Measurements from ENCODE around the gene TEAD4. TPM values are rescaled to one million over a fixed set of nuclear protein-coding genes. Genes with fewer than 3 reads are reported as not detected.

TEAD4 gene
- 3.4 and 16.7 TPM in 2 replicates for total RNA-seq

GRCh38 chr12:2959192-2959504 is at the start of gene TEAD4:
Gene TEAD4 (plus strand): TSS chr12:2959397.

GRCh38 chr12:3076730-3077571 is 117.8 kb downstream of the TEAD4 start, which contains the start of gene TSPAN9:
Gene TSPAN9 (plus strand): TSS chr12:3077379. CDS start chr12:3201194, 123,815 bp downstream.

Other genes with a start within 250 kb of the TEAD4 start
- gene FKBP4, start 164.4 kb upstream of the TEAD4 start, total RNA-seq = 69.6 and 137 TPM in 2 replicates
- gene ITFG2, start 146.7 kb upstream of the TEAD4 start, total RNA-seq = 9.6 and 15.9 TPM in 2 replicates
- under 0.01 and 0.28 TPM in 2 replicates for gene NRIP2, start 124.4 kb upstream of the TEAD4 start, total RNA-seq
- gene TEX52, start 102.4 kb upstream of the TEAD4 start, total RNA-seq = not detected in 2 replicates
- 0.28 and 12.5 TPM in 2 replicates for gene FOXM1, start 82.2 kb upstream of the TEAD4 start, total RNA-seq
- gene RHNO1, start 82.2 kb upstream of the TEAD4 start, total RNA-seq = 15.8 and 21.9 TPM in 2 replicates
- 15.7 and 16.9 TPM in 2 replicates for gene TULP3, start 68.5 kb upstream of the TEAD4 start, total RNA-seq
- gene TSPAN9, start 118.0 kb downstream of the TEAD4 start, total RNA-seq = 34.1 and 38.3 TPM in 2 replicates

Data from regular cardiac myocyte (primary cell).